ENCODE measurements around the gene SMURF1.
"Not testable (repeated sequence)": the region's sequence is repeated elsewhere in the genome, so short reads cannot be mapped to it uniquely, and the experiment has no call there.

The SMURF1 gene

GRCh38 chr7:99121496-99122021 lies 22.3 kb downstream of the SMURF1 start:
- no peak for DNase-seq (ENCODE audit: low read depth in 2 of 2)

GRCh38 chr7:99120916-99121315 lies 23.0 kb downstream of the SMURF1 start:
- no peak for DNase-seq (ENCODE audit: low read depth in 2 of 2)

- no peak for DNase-seq (ENCODE audit: low read depth in 2 of 2)
These were observed 23.4 kb downstream of the SMURF1 start for GRCh38 chr7:99120501-99120900.

- DNase-seq (ENCODE audit: low read depth in 2 of 2): no peak
These were observed 25.8 kb downstream of the SMURF1 start for GRCh38 chr7:99118077-99118476.

GRCh38 chr7:99116144-99116543 lies 27.8 kb downstream of the SMURF1 start:
- DNase-seq (ENCODE audit: low read depth in 2 of 2): no peak

GRCh38 chr7:99115379-99115778 lies 28.5 kb downstream of the SMURF1 start:
- DNase-seq (ENCODE audit: low read depth in 2 of 2): no peak

- DNase-seq (ENCODE audit: low read depth in 2 of 2): no peak
These were observed 30.9 kb downstream of the SMURF1 start for GRCh38 chr7:99112979-99113378.

GRCh38 chr7:99112097-99112496 lies 31.8 kb downstream of the SMURF1 start:
- DNase-seq (ENCODE audit: low read depth in 2 of 2): no peak

- no peak for DNase-seq (ENCODE audit: low read depth in 2 of 2)
These were observed 32.3 kb downstream of the SMURF1 start for GRCh38 chr7:99111591-99111990.

GRCh38 chr7:99109108-99110051 lies 34.5 kb downstream of the SMURF1 start:
- no peak for DNase-seq (ENCODE audit: low read depth in 2 of 2)

GRCh38 chr7:99108613-99109012 lies 35.3 kb downstream of the SMURF1 start:
- DNase-seq (ENCODE audit: low read depth in 2 of 2): no peak

- no peak for DNase-seq (ENCODE audit: low read depth in 2 of 2)
These were observed 37.1 kb downstream of the SMURF1 start for GRCh38 chr7:99106821-99107241.

- DNase-seq (ENCODE audit: low read depth in 2 of 2): no peak
These were observed 37.5 kb downstream of the SMURF1 start for GRCh38 chr7:99106411-99106810.

GRCh38 chr7:99105756-99106155 lies 38.2 kb downstream of the SMURF1 start:
- DNase-seq (ENCODE audit: low read depth in 2 of 2): no peak

GRCh38 chr7:99104631-99105030 lies 39.3 kb downstream of the SMURF1 start:
- DNase-seq (ENCODE audit: low read depth in 2 of 2): no peak

GRCh38 chr7:99103836-99104235 lies 40.1 kb downstream of the SMURF1 start:
- DNase-seq (ENCODE audit: low read depth in 2 of 2): not testable (repeated sequence)

GRCh38 chr7:99102809-99103690 lies 40.9 kb downstream of the SMURF1 start:
- DNase-seq (ENCODE audit: low read depth in 2 of 2): peak; percentile 10 to 19

- no peak for DNase-seq (ENCODE audit: low read depth in 2 of 2)
These were observed 41.5 kb downstream of the SMURF1 start for GRCh38 chr7:99102361-99102760.

GRCh38 chr7:99101516-99101915 lies 42.4 kb downstream of the SMURF1 start:
- DNase-seq (ENCODE audit: low read depth in 2 of 2): not testable (repeated sequence)

- DNase-seq (ENCODE audit: low read depth in 2 of 2): no peak
These were observed 44.3 kb downstream of the SMURF1 start for GRCh38 chr7:99099499-99100077.

GRCh38 chr7:99098824-99099498 lies 44.9 kb downstream of the SMURF1 start:
- DNase-seq (ENCODE audit: low read depth in 2 of 2): no peak
